NCI-H748 (cell line): Measurements from ENCODE around the gene HSPA1A.
A peak's percentile ranks its signal among the peaks of the same experiment; 100 is the strongest.
"Not testable (repeated sequence)": the region's sequence is repeated elsewhere in the genome, so short reads cannot be mapped to it uniquely, and the experiment has no call there.

Source experiments
- DNase-seq: peaks from one replicate; lab custom pipeline; 2025; ENCODE audit not compliant: unreplicated experiment; lab: John Stamatoyannopoulos, UW

The HSPA1A gene

DNA sequence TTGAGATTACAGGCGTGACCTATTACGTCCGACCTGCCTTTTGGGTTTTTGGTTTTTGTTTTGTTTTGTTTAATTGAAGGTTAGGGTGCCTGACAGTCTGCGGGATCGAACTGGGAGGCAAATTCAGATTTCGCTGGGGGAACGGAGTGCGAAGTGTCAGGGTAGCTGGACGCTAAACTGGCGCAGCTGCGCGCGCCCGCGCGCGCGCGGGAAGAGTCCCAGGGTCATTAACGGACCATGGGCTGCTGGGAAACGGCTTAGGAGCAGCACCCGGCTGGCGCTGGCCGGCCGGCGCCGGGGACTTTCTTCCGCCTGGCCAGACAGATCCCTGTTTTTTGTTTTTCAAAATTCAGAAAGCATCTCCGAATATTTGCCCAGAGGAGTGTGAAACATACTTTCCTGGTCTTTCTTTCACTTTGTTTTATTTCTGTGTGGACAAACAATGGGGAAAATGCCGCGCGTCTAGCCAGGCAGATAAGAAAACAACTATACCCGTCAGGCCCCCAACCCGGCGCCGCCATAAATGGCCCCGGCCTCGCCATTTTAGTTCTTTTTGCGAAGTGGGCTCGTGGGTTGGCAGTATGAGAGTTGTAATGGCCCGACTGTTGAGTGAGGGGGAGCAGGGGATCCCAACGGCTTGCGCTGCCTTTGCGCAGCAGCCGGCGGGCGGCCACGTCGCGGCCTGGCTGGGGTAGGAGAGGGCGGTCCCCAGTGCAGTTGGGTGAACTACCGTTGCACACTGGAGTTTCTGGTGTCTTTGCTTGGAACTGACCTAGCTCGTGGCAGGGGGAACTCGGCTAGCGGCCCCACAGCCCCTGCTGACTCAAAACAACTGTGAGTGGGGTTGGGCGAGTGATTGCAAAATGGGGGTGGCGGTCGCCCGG is 19.3 kb downstream of the HSPA1A start:
- peak; percentile 98 for DNase-seq

DNA sequence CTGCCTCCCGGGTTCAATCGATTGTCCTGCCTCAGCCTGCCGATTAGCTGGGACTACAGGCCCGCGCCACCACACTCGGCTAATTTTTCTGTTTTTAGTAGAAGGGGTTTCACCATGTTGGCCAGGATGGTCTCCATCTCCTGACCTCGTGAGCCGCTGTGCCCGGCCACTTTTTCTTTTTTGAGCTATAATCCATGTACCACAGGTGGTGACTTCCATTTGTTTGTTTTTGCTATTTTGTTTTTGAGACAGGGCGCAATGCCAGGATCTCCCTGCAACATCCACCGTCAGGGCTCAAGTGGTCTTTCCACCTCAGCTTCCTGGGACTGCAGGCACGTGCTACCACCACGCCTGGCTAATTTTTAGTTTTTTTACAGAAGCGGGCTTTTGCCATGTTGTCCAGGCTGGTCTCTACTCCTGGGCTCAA is 20.7 kb downstream of the HSPA1A start:
- DNase-seq = peak; percentile 49

DNA sequence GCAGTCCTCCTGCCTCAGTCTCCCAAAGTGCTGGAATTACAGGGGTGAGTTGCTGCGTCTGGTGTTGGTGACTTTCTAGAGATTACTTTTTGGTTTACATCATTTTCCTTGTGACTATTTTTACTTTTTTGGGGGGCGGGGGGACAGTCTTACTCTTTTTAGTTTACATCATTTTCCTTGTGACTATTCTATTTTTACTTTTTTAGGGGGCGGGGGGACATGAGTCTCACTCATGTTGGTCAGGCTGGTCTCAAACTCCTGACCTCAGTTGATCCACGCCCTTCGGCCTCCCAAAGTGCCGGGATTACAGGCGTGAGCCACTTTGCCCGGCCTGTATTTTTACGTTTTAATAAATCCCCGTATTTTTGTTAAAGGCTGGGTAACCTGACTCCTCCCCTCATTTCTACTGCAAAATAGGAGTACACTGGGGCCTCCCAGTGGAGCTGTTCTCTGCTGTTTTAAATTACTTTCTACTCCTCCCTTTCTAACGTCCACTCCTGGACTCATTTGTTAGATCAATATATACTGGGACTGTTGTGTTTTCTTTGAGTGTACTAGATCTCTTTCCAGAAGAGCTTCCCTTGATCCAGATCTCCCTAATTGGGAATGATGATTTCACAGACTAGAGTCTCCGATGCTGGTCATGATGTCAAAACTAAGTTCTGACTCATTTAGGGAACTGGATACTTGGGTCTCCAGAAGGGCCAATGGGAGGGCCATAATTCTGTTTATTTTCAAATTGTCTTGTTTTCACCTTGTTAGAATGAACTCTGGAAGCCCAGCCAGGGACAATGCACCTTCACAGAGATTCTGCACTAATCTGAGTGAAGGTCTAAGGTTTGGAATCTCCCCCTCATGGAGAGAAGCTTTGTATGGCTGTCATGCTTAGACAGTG is 21.4 kb downstream of the HSPA1A start:
- DNase-seq = no peak

DNA sequence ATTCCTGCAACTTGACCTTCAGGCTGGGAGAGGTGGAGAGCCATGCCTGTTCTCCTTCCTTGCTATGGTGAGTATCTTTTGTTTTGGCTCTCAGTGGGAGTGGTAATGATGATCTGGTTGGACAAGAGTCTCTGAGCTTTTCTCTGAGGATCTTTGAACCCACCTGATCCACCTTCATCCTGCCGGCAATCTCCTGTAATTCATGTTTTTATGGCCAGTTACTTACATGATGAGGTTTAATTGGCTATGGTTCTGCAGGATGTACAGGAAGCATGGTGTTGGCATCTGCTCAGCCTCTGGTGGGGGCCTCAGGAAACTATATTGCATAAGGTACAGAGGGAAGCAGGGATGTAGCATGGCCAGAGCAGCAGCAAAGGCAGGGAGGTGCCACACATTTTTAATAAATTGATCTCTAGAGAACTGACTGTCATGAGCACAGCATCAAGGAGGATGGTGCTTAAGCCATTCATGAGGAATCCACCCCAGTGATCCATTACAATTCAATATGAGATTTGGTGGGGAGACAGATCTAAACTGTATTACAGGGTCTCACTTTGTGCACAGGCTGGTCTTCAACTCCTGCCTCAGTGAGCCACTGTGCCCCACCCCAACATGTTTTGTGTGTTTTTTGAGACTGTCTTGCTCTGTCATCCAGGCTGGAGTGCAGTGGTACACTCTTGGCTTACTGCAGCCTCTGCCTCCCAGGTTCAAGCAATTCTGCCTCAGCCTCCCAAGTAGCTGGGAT is 22.2 kb downstream of the HSPA1A start:
- DNase-seq = no peak

DNA sequence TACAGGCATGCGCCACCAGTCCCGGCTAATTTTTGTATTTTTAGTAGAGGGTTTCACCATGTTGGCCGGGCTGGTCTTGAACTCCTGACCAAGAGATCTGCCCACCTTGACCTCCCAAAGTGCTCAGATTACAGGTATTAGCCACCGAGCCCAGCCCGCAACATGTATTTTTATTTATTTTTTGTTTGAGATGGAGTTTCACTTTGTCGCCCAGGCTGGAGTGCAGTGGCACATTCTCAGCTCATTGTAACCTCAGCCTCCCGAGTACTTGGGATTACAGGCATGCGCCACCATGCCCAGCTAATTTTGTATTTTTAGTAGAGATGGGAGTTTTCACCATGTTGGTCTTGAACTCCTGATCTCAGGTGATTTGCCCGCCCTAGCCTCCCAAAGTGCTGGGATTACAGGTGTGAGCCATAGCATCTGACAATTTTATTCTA is 22.8 kb downstream of the HSPA1A start:
- DNase-seq = not testable (repeated sequence)

DNA sequence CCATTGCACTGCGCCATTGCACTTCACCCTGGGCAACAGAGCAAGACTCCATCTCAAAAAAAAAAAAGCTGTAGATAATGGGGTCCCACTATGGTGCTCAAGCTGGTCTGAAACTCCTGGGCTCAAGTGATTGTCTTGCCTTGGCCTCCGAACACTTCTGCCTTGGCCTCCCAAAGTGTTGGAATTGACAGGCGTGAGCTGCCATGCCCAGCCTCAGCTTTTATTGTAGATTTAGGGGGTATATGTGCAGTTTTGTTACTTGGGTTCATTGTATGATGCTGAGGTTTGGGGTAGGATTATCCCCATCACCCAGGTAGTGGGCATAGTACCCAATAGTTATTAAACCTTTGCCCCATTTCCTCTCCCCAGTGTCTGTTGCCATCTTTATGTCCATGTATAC is 23.6 kb downstream of the HSPA1A start:
- DNase-seq = no peak

DNA sequence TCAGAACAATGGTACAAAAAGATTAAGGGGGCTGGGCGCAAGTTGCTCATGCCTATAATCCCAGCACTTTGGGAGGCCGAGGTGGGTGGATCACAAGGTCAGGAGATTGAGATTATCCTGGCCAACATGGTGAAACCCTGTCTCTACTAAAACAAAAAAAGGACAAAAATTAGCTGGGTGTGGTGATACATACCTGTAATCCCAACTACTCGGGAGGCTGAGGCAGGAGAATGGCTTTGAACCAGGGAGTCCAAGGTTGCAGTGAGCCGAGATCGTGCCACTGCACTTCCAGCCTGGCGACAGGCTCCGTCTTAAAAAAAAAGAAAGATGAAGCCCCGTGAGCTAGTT is 24.4 kb downstream of the HSPA1A start:
- not testable (repeated sequence) for DNase-seq

DNA sequence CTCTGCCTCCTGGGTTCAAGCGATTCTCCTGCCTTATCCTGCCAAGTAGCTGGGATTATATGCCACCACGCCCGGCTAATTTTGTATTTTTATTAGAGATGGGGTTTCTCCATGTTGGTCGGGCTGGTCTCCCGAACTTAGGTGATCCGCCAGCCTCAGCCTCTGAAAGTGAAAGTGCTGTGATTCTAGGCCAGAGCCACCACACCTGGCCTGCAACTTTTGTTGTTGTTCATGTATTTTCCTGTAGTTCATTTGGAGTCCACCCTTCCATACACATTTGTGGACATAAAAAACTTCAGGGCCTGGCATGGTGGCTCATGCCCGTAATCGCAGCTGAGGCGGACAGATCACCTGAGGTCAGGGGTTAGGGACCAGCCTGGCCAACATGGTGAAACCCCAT is 26.7 kb downstream of the HSPA1A start:
- no peak for DNase-seq

DNA sequence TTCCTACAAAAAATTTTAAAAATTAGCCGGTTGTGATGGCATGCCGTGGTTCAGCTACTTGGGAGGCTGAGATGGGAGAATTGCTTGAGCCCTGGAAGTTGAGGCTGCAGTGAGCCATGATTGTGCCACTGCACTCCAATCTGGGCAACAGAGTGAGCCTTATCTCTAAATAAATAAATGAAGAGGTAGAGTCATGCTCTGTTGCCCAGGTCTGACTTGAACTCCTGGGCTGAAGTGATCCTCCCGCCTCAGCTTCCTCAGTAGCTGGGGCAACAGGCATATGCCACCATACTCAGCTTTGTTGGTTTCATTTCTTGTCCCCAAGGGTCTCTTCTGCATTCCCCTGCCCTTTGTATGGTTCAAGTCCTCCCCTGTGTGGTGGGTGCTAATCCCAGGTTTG is 29.2 kb downstream of the HSPA1A start:
- no peak for DNase-seq

DNA sequence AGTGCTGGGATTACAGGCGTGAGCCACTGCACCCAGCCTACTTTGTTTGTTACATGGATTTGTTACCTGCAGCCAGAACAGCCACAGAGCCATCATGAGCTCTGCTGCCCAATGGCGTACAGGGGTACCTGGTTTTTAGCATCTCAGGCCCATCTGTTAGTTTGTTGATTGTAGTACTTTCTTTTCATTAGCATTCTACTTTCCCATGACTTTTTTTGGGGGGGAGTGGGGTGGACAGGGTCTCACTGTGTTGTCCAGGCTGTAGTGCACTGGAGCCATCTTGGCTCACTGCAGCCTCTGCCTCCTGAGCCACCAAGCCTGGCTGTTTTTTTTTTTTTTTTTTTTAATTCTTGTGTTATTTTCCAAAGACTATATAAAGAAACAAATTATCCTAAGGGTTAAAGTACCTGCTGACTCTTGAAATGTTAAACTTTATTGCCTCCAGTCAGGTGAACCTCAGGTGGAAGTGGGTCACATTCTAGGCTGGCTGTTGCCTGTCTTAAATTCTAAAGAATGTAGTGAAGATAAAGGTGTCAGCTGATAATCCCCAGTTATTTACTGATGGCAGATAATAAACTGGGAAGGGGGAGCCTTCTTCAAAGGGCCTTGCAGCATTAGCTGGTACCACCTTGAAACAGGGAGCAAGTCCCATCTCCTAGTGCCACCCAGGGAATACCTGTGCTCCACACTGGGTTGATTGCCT is 32.1 kb downstream of the HSPA1A start:
- DNase-seq = no peak

DNA sequence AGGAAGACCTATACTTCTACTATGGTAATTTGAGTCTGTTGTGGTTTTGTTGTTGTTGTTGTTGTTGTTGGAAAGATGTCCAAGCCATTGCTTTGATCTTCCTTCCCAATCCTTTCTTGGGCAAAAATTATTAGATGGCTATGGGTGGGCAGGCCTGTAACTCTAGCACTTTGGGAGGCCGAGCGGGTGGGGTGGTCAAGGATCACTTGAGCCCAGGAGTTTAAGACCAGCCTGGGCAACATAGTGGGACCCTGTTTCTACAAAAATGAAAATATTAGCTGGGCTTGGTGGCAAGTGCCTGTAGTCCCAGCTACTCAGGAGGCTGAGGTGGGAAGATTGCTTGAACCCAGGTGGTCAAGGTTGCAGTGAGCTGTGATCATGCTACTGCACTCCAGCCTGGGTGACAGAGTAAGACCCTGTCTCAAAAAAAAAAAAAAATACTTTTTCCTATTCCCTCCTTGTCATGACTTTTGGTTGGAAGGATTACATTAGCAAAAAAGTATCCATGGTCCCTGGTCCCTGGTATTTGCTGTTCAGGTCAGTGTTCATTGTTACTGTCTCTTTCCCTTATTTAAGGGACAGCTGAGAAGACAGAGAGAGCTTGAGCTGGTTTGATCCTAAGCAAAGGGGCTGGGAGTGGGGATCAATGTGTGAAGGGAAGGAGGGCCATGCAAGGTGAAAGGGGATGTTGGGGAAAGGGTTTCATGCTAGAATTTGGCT is 35.6 kb downstream of the HSPA1A start:
- DNase-seq = no peak

DNA sequence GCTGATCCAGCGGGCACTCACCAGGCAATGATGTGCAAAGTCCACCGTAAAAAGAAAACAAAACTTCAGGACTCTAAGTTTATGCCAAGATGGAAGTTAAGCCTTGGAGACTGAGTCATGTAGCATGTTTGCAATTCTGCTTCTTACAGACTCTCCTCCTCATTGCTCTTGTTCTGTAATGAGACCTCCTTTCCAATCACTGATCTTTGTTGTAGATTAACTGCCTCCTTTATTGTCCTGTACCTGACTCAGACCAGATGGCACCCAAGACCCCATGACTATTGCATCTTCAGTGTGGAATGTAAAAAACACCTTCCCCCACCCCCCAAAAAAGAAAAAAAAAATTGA is 36.1 kb downstream of the HSPA1A start:
- DNase-seq = no peak

DNA sequence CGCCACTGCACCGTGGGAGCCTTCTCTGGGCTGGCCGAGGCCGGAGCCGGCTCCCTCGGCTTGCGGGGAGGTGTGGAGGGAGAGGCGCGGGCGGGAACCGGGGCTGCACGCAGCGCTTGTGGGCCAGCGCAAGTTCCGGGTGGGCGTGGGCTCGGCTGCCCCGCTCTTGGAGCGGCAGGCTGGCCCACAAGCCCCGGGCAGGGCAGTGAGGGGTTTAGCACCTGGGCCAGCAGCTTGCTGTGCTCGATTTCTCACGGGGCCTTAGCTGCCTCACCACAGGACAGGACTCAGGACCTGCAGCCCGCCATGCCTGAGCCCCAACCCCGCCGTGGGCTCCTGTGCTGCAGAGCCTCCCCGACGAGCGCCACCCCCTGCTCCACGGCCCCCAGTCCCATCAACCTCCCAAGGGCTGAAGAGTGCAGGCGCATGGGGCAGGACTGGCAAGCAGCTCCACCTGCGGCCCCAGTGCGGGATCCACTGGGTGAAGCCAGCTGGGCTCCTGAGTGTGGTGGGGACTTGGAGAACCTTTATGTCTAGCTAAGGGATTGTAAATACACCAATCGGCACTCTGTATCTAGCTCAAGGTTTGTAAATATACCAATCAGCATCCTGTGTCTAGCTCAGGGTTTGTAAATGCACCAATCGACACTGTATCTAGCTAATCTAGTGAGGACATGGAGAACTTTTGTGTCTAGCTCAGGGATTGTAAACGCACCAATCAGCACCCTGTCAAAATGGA is 36.8 kb downstream of the HSPA1A start:
- DNase-seq = not testable (repeated sequence)

DNA sequence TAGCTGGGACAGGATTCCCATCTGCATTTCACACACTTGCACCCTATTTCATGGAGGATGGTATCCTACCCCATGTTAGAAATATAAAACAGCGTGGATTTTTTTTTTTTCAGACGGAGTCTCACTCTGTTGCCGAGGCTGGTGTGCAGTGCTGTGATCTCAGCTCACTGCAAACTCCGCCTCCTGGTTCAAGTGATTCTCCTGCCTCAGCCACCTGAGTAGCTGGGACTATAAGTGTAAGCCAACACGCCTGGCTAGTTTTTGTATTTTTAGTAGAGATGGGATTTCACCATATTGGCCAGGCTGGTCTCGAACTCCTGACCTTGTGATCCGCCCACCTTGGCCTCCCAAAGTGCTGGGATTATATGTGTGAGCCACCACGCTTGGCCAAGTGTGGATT is 42.4 kb downstream of the HSPA1A start:
- DNase-seq = not testable (repeated sequence)

DNA sequence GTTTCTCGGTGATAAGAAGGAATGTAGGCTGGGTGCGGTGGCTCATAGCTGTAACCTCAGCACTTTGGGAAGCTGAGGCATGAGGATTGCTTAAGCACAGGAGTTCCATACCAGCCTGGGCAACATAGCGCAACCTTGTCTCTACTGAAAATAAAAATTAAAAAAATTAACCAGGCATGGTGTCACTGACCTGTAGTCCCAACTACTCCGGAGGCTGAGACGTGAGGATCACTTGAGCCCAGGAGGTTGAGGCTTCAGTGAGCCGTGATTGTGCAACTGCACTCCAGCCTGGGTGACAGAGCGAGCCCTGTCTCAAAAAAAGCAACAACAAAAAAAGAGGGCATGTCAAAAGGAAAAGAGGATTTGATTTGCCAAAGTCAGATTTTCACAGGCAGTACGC is 43.4 kb downstream of the HSPA1A start:
- no peak for DNase-seq

DNA sequence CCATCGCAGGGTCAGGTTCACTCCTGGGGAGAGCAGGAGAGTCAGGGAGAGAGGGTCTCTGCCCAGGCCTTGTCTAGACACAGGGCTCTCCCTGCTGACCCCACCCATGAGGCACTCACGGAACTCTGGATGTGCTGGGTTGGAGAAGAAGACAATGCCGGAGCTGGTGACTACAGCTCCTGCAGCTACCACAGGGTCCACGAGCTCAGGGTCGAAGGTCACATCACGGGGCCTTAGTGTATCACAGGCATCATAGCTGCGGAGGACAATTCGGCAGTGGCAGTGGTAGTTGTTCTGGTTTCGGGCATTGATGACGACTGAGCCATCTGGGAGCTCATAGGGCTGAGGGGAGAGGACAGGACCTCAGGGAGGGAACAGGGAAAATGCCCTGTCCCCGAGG is 44.6 kb downstream of the HSPA1A start:
- no peak for DNase-seq

DNA sequence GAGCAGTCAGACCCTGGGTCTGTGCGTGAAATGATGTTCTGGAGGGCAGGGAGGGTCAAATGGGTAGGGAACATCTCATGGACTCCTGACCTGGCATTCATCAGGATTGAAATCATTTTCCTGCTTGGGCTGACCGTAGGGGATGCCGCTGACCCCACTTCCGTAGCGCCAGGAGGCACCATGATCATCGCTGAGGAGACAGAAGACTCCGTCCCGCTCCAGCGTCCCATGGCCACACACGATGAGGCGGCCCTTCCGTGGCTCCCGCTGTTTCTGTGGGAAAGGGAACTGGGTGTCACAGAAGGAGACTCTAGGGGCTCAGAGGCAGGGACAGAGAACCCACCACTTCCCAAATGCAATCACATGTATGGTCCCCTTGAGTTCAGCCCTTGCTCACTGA is 45.0 kb downstream of the HSPA1A start:
- no peak for DNase-seq

DNA sequence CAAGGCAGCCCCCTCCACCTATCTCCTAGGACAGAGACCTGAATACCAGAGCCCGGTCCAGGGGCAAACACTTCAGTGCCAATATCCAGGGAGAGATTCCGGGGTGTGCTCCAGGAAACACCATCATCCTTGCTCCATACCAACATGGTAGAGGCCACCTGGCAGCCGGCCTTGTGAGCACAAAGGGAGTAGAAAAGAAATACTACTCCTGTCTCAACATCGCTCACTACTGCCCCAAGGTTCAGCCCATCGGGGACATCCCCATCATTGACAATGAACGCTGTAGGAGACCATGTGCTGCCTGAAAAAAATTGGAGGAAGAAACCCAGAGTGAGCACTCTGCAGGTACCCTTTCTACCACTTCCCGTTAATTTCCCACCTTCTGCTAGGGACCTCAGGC is 45.8 kb downstream of the HSPA1A start:
- no peak for DNase-seq

DNA sequence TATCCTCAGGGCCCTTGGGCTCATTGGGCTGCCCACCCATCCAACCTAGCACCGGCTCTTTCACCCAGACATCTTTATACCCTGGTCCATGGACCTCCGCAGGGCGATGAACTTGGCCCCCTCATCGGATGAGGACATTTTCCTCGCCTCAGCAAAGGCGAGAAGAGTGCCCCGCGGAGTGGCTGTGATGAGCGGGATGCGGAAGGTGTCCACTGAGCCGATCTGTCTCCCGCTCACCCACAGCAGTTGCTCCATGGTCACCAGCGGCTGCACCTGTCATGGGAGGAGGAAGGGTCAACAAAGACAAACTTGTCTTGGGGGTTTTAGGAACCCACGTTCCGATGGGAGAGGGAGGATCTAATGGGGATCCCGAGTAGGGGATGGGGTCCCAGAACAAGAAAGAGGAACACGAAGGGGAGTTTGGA is 46.6 kb downstream of the HSPA1A start:
- peak; percentile 36 for DNase-seq
